H9 (cell line): ENCODE data around the gene SHB. TPM values are rescaled to one million over a fixed set of nuclear protein-coding genes. Genes with fewer than 3 reads are reported as not detected.

Experiments
- DNase-seq: peaks from one replicate; pipeline ENCODE4 v3.0.0-alpha.2; 2017
- H2AFZ ChIP-seq: one replicate; pipeline ENCODE4 v1.6.1; 2013; ENCODE audit warnings: mild to moderate bottlenecking, low read length, control low read depth, moderate library complexity
- H2AK5ac ChIP-seq: 2 replicates; pipeline ENCODE4 v1.6.1; 2013; ENCODE audit warnings: low read length, control low read depth, mixed read lengths; ENCODE audit not compliant: insufficient read length
- H2BK120ac ChIP-seq: one replicate; pipeline ENCODE4 v1.6.1; 2013; ENCODE audit warnings: low read depth, mild to moderate bottlenecking, low read length, control low read depth, inconsistent platforms; ENCODE audit not compliant: poor library complexity, severe bottlenecking
- H2BK12ac ChIP-seq: 2 replicates; pipeline ENCODE4 v1.6.1; 2013; ENCODE audit warnings: low read length, control low read depth, mixed read lengths, low read depth; ENCODE audit not compliant: insufficient read length
- H2BK15ac ChIP-seq: 2 replicates; pipeline ENCODE4 v1.6.1; 2013; ENCODE audit warnings: low read depth, low read length, control low read depth
- H2BK20ac ChIP-seq: one replicate; pipeline ENCODE4 v1.6.1; 2013; ENCODE audit warnings: low read depth, mild to moderate bottlenecking, low read length, control low read depth, inconsistent platforms; ENCODE audit not compliant: poor library complexity, severe bottlenecking
- H2BK5ac ChIP-seq: 2 replicates; pipeline ENCODE4 v1.6.1; 2013; ENCODE audit warnings: low read length, control low read depth, mixed read lengths; ENCODE audit not compliant: insufficient read length
- H3K14ac ChIP-seq: 2 replicates; pipeline ENCODE4 v1.6.1; 2013; ENCODE audit warnings: low read length, control low read depth; ENCODE audit not compliant: insufficient read depth
- H3K18ac ChIP-seq: 2 replicates; pipeline ENCODE4 v1.6.1; 2013; ENCODE audit warnings: low read depth, mild to moderate bottlenecking, mixed read lengths, low read length, control low read depth; ENCODE audit not compliant: insufficient read length
- H3K23ac ChIP-seq: 2 replicates; pipeline ENCODE4 v1.6.1; 2013; ENCODE audit warnings: low read length, control low read depth, mixed read lengths, low read depth; ENCODE audit not compliant: insufficient read length
- H3K23me2 ChIP-seq: 2 replicates; pipeline ENCODE4 v1.6.1; 2013; ENCODE audit warnings: low read depth, mild to moderate bottlenecking, mixed read lengths, low read length, control low read depth; ENCODE audit not compliant: insufficient read length, poor library complexity, severe bottlenecking
- H3K27ac ChIP-seq: 2 replicates; pipeline ENCODE4 v1.5.1; 2013; ENCODE audit warnings: low read length, control low read depth, mixed read lengths, low read depth; ENCODE audit not compliant: insufficient read length
- H3K27me3 ChIP-seq: 2 replicates; pipeline ENCODE4 v1.6.1; 2013; ENCODE audit warnings: low read length, control low read depth, inconsistent platforms; ENCODE audit not compliant: insufficient read depth
- H3K4ac ChIP-seq: 2 replicates; pipeline ENCODE4 v1.6.1; 2013; ENCODE audit warnings: low read depth, mild to moderate bottlenecking, control low read depth, inconsistent platforms, low read length, moderate library complexity
- H3K4me1 ChIP-seq: 2 replicates; pipeline ENCODE4 v1.6.1; 2013; ENCODE audit warnings: low read length, control low read depth, inconsistent platforms; ENCODE audit not compliant: insufficient read depth
- H3K4me2 ChIP-seq: 2 replicates; pipeline ENCODE4 v1.6.1; 2013; ENCODE audit warnings: low read length, control low read depth, mixed read lengths; ENCODE audit not compliant: insufficient read length, insufficient read depth
- H3K56ac ChIP-seq: 2 replicates; pipeline ENCODE4 v1.6.1; 2013; ENCODE audit warnings: low read depth, mild to moderate bottlenecking, mixed read lengths, low read length, control low read depth; ENCODE audit not compliant: insufficient read length
- H3K79me1 ChIP-seq: 2 replicates; pipeline ENCODE4 v1.6.1; 2013; ENCODE audit warnings: low read depth, mild to moderate bottlenecking, moderate library complexity, low read length, control low read depth, inconsistent platforms; ENCODE audit not compliant: insufficient read depth, poor library complexity, severe bottlenecking
- H3K79me2 ChIP-seq: 2 replicates; pipeline ENCODE4 v1.6.1; 2013; ENCODE audit warnings: low read length, control low read depth, inconsistent platforms; ENCODE audit not compliant: insufficient read depth
- H3K9ac ChIP-seq: 2 replicates; pipeline ENCODE4 v1.6.1; 2013; ENCODE audit warnings: low read length, control low read depth, mixed read lengths; ENCODE audit not compliant: insufficient read length; ENCODE audit errors: extremely low read depth
- H3K9me3 ChIP-seq: one replicate; pipeline ENCODE4 v1.6.1; 2013; ENCODE audit warnings: low read depth, low read length, inconsistent platforms; ENCODE audit not compliant: control insufficient read depth
- H3T11ph ChIP-seq: one replicate; pipeline ENCODE4 v1.6.1; 2013; ENCODE audit warnings: mild to moderate bottlenecking, low read length, control low read depth, inconsistent platforms
- H4K20me1 ChIP-seq: one replicate; pipeline ENCODE4 v1.6.1; 2013; ENCODE audit not compliant: control insufficient read depth, insufficient read length, insufficient read depth
- H4K5ac ChIP-seq: 2 replicates; pipeline ENCODE4 v1.6.1; 2013; ENCODE audit warnings: low read depth, mild to moderate bottlenecking, mixed read lengths, low read length, control low read depth; ENCODE audit not compliant: insufficient read length
- H4K8ac ChIP-seq: replicated peaks from 2 replicates; pipeline ENCODE4 v1.6.1; 2013; ENCODE audit warnings: low read length, control low read depth, mixed read lengths, low read depth; ENCODE audit not compliant: insufficient read length
- H4K91ac ChIP-seq: 2 replicates; pipeline ENCODE4 v1.6.1; 2013; ENCODE audit warnings: low read depth, mild to moderate bottlenecking, moderate library complexity, mixed read lengths, low read length, control low read depth; ENCODE audit not compliant: insufficient read length
- H3K27ac Mint-ChIP-seq, 3 experiments: 2 replicates in 2 of 3; 3 replicates in 1 of 3; pipeline ENCODE4 v1.8.0; 2020 to 2021; ENCODE audit warnings: mixed read lengths in 3 of 3, mild to moderate bottlenecking in 1 of 3, moderate library complexity in 1 of 3
- H3K27me3 Mint-ChIP-seq: 2 replicates; pipeline ENCODE4 v1.8.0; 2021; ENCODE audit warnings: low read depth, mild to moderate bottlenecking, moderate library complexity, mixed read lengths
- H3K36me3 Mint-ChIP-seq, 3 experiments: 2 replicates in 2 of 3; 3 replicates in 1 of 3; pipeline ENCODE4 v1.8.0; 2020 to 2021; ENCODE audit warnings: low read depth in 3 of 3, mixed read lengths in 3 of 3; ENCODE audit not compliant: insufficient read depth in 1 of 3
- H3K4me1 Mint-ChIP-seq, 2 experiments: 2 replicates each; pipeline ENCODE4 v1.8.0; 2020; ENCODE audit warnings: mixed read lengths in 2 of 2
- H3K4me3 Mint-ChIP-seq, 2 experiments: 2 replicates in 1 of 2; 3 replicates in 1 of 2; pipeline ENCODE4 v1.8.0; 2020 to 2021; ENCODE audit warnings: mild to moderate bottlenecking in 2 of 2, mixed read lengths in 2 of 2, moderate library complexity in 1 of 2
- H3K9me3 Mint-ChIP-seq, 2 experiments: 2 replicates in 1 of 2; 3 replicates in 1 of 2; pipeline ENCODE4 v1.8.0; 2020; ENCODE audit warnings: mild to moderate bottlenecking in 2 of 2, mixed read lengths in 2 of 2, moderate library complexity in 1 of 2
- CTCF ChIP-seq: fragments of 200-600 bp; sonication (generic); conservative IDR thresholded peaks from 3 replicates; pipeline ENCODE4 v1.8.0; 2021; ENCODE audit warnings: antibody characterized with exemption, mild to moderate bottlenecking
- WGBS: extraction: QIAGEN DNeasy Blood & Tissue Kit; methylation state at CpG from one replicate; pipeline ENCODE4 v1.1.7; 2013; ENCODE audit warnings: missing lambda C conversion rate, low lambda C conversion rate, mixed read lengths; ENCODE audit not compliant: insufficient read length; ENCODE audit errors: extremely low coverage; 5-methylcytosine and 5-hydroxymethylcytosine counted together
- total RNA-seq: library from RNA; stranded (reverse); gene quantifications from 2 replicates; pipeline ENCODE4 v1.2.1, GENCODE V29; 2021

SHB gene
- total RNA-seq, 1 experiment from 2014 or later: 14.6 TPM

GRCh38 chr9:37947977-37948376 is 121.0 kb downstream of the SHB start:
- Histone ChIP-seq H3K4ac (no peak overlapping the region), H4K20me1 (no peaks in the 10 kb centered on the region), H3K27ac (no peak overlapping the region), H3K27me3 (no peaks in the 10 kb centered on the region), H3K79me2 (no peaks in the 10 kb centered on the region), H3K14ac (no peak overlapping the region), H3K23me2 (no peaks in the 10 kb centered on the region), H4K5ac (no peak overlapping the region), H4K8ac (no peak overlapping the region), H3K79me1 (no peaks in the 10 kb centered on the region), H4K91ac (no peak overlapping the region), H2BK12ac (no peak overlapping the region), H2BK5ac (no peak overlapping the region), H3K4me2 (no peak overlapping the region), H2BK120ac (no peak overlapping the region), H3K4me1 (no peaks in the 10 kb centered on the region; the same call in 1 of the 2 replicates), H2BK20ac (no peak overlapping the region), H2BK15ac (no peak overlapping the region), H3K23ac (no peak overlapping the region), H3K9me3 (no peaks in the 10 kb centered on the region), H3T11ph (no peak overlapping the region), H2AFZ (no peak overlapping the region), H3K18ac (no peak overlapping the region), H3K56ac (no peak overlapping the region), H3K9ac (no peak overlapping the region), H2AK5ac (no peak overlapping the region)
- H3K27ac Mint-ChIP-seq: peak overlapping the region in 1 of 3 experiments; percentile 23; a peak in 1 of 7 replicates
- H3K27me3 Mint-ChIP-seq: no peaks in the 10 kb centered on the region; the same call in 1 of the 2 replicates
- no peak overlapping the region for H3K4me3 Mint-ChIP-seq
- peaks cover 22% of the 10 kb centered on the region in 2 experiments for H3K4me1 Mint-ChIP-seq
- TF ChIP-seq CTCF: no peak
- WGBS: no CpG with 5 or more reads among the region's 9 CpGs
- DNase-seq: no peak
- H3K36me3 Mint-ChIP-seq: peaks cover 3 to 50% (median 22%) of the 10 kb centered on the region in 3 experiments; a peak in 5 of 7 replicates
- no peaks in the 10 kb centered on the region for H3K9me3 Mint-ChIP-seq
